HEK293T (cell line): ENCODE data around the gene CHD2.

Experiments
- BHLHE40 ChIP-seq: fragments of 450-650 bp; IDR thresholded peaks from 2 replicates; pipeline ENCODE4 v1.6.1; 2016; ENCODE audit warnings: mild to moderate bottlenecking, moderate library complexity, borderline replicate concordance
- CTBP1 ChIP-seq: fragments of 450-650 bp; IDR thresholded peaks from 2 replicates; pipeline ENCODE4 v1.6.1; 2016; ENCODE audit warnings: borderline replicate concordance
- FOXK2 ChIP-seq: fragments of 450-650 bp; IDR thresholded peaks from 2 replicates; pipeline ENCODE4 v1.6.1; 2016; ENCODE audit warnings: mild to moderate bottlenecking
- HDGF ChIP-seq: fragments of 450-650 bp; IDR thresholded peaks from 2 replicates; pipeline ENCODE4 v1.6.1; 2017; ENCODE audit warnings: antibody characterized with exemption, borderline replicate concordance
- NFRKB ChIP-seq: fragments of 450-650 bp; IDR thresholded peaks from 2 replicates; pipeline ENCODE4 v1.6.1; 2016; ENCODE audit warnings: mild to moderate bottlenecking, moderate library complexity
- PKNOX1 ChIP-seq: fragments of 450-650 bp; IDR thresholded peaks from 2 replicates; pipeline ENCODE4 v1.6.1; 2016
- SP1 ChIP-seq: fragments of 450-650 bp; IDR thresholded peaks from 2 replicates; pipeline ENCODE4 v1.6.1; 2017
- SUZ12 ChIP-seq: fragments of 450-650 bp; IDR thresholded peaks from 2 replicates; pipeline ENCODE4 v1.6.1; 2016; ENCODE audit warnings: mild to moderate bottlenecking
- TARDBP ChIP-seq: fragments of 450-650 bp; IDR thresholded peaks from 2 replicates; pipeline ENCODE4 v1.6.1; 2016

- TF ChIP-seq PKNOX1 (no peak), TARDBP (no peak), FOXK2 (no peak), NFRKB (no peak), SUZ12 (no peak), BHLHE40 (no peak), HDGF (no peak), SP1 (no peak), CTBP1 (no peak)
Measured at GRCh38 chr15:92896561-92896960, 3.6 kb upstream of the CHD2 start.
